ENCODE results near the gene FMO4.
"Not testable (repeated sequence)": the region's sequence is repeated elsewhere in the genome, so short reads cannot be mapped to it uniquely, and the experiment has no call there.

Gene FMO4

GRCh38 chr1:171379846-171380245 lies 65.9 kb downstream of the FMO4 start:
- no peak for DNase-seq (ENCODE audit: low read depth)
- TF ChIP-seq POLR2A (IDR thresholded peaks at IDR 0.05; ENCODE audit: extremely low read depth, insufficient read length) (no peak), MYC (IDR thresholded peaks at IDR 0.05; ENCODE audit: low read depth, low read length) (no peak)
- TF ChIP-seq, protein P1, sequence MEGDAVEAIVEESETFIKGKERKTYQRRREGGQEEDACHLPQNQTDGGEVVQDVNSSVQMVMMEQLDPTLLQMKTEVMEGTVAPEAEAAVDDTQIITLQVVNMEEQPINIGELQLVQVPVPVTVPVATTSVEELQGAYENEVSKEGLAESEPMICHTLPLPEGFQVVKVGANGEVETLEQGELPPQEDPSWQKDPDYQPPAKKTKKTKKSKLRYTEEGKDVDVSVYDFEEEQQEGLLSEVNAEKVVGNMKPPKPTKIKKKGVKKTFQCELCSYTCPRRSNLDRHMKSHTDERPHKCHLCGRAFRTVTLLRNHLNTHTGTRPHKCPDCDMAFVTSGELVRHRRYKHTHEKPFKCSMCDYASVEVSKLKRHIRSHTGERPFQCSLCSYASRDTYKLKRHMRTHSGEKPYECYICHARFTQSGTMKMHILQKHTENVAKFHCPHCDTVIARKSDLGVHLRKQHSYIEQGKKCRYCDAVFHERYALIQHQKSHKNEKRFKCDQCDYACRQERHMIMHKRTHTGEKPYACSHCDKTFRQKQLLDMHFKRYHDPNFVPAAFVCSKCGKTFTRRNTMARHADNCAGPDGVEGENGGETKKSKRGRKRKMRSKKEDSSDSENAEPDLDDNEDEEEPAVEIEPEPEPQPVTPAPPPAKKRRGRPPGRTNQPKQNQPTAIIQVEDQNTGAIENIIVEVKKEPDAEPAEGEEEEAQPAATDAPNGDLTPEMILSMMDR (IDR thresholded peaks at IDR 0.05; ENCODE audit: low read depth, low read length): no peak
- TF ChIP-seq, protein P2, sequence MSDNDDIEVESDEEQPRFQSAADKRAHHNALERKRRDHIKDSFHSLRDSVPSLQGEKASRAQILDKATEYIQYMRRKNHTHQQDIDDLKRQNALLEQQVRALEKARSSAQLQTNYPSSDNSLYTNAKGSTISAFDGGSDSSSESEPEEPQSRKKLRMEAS (IDR thresholded peaks at IDR 0.05; ENCODE audit: low read depth, low read length): no peak
- no peak overlapping the region for H3K4me3 ChIP-seq (ENCODE audit: low read depth, low read length)

DNA sequence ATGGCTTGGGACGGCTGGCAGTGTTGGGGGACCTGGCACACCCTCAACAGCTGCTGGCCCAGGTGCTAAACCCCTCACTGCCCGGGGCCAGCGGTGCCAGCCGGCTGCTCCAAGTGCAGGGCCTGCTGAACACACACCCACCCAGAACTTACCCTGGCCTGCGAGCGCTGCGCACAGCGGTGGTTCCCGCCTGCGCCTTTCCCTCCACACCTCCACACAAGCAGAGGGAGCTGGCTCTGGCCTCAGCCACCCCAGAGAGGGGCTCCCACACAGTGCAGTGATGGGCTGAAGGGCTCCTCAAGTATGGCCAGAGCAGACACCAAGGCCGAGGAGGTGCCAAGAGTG lies 67.9 kb downstream of the FMO4 start:
- DNase-seq (ENCODE audit: low read depth): no peak
- TF ChIP-seq MYC (IDR thresholded peaks at IDR 0.05; ENCODE audit: low read depth, low read length): no peak
- no peak for TF ChIP-seq POLR2A (IDR thresholded peaks at IDR 0.05; ENCODE audit: extremely low read depth, insufficient read length)
- TF ChIP-seq, protein P2 (IDR thresholded peaks at IDR 0.05; ENCODE audit: low read depth, low read length): no peak
- TF ChIP-seq, protein P1 (IDR thresholded peaks at IDR 0.05; ENCODE audit: low read depth, low read length): no peak
- H3K4me3 ChIP-seq (ENCODE audit: low read depth, low read length): no peak overlapping the region

- no peak for TF ChIP-seq POLR2A (IDR thresholded peaks at IDR 0.05; ENCODE audit: extremely low read depth, insufficient read length)
- no peak for TF ChIP-seq MYC (IDR thresholded peaks at IDR 0.05; ENCODE audit: low read depth, low read length)
- TF ChIP-seq, protein P2 (IDR thresholded peaks at IDR 0.05; ENCODE audit: low read depth, low read length): no peak
- no peak overlapping the region for H3K4me3 ChIP-seq (ENCODE audit: low read depth, low read length)
- DNase-seq (ENCODE audit: low read depth): no peak
These were observed 70.5 kb downstream of the FMO4 start for GRCh38 chr1:171384496-171384895.

DNA sequence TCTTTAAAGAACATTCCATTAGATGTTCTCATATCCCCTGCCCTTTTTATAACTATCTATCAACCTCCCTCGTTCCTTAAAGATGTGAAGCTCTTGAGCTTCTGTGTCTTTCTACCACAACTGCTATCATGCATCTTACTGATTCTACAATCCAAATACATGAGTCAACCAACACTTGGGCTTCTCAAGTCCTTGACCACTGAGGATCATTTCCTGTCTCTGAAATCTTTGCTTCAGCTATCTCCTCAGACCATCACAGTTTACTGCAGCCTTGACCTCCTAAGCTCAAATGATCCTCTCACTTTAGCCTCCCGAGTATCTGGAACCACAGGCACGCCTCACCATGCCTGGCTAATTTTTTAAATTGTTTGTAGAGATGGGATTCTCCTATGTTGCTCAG lies 75.2 kb downstream of the FMO4 start:
- no peak overlapping the region for H3K4me3 ChIP-seq (ENCODE audit: low read depth, low read length)
- no peak for DNase-seq (ENCODE audit: low read depth)
- TF ChIP-seq, protein P1 (IDR thresholded peaks at IDR 0.05; ENCODE audit: low read depth, low read length): no peak
- TF ChIP-seq MYC (IDR thresholded peaks at IDR 0.05; ENCODE audit: low read depth, low read length) (no peak), POLR2A (IDR thresholded peaks at IDR 0.05; ENCODE audit: extremely low read depth, insufficient read length) (no peak)
- TF ChIP-seq, protein P2 (IDR thresholded peaks at IDR 0.05; ENCODE audit: low read depth, low read length): no peak

GRCh38 chr1:171390740-171391139 lies 76.8 kb downstream of the FMO4 start:
- DNase-seq (ENCODE audit: low read depth); H3K4me3 ChIP-seq (ENCODE audit: low read depth, low read length): not testable (repeated sequence)
